ENCODE measurements around the gene FARSA. TPM values are rescaled to one million over a fixed set of nuclear protein-coding genes. Genes with fewer than 3 reads are reported as not detected.
"Not testable (repeated sequence)": the region's sequence is repeated elsewhere in the genome, so short reads cannot be mapped to it uniquely, and the experiment has no call there.

Gene FARSA
- total RNA-seq, 2 donors from 2014 or later, result 89.2 to 116 TPM

DNA sequence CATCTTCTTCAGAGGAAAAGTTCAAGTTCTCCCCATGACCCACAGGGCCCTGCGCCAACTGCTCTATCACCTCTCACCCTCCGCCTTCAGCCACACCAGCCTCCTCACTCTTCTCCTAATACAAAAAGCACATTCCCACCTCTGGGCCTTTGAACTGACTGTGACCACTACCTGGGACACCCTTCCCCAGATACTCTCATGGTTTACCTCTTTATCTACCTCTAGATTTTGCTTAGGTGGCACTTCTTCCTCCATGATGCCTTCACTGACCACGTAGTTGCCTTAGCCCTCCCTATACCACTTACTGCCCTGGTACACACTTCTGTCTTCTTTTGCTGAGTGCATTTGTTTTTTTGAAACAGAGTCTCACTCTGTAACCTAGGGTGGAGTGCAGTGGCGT lies 10.6 kb downstream of the FARSA start:
- no peak for DNase-seq (ENCODE audit: low spot score in 2 of 2)
- H3K9me3 Mint-ChIP-seq, result peaks cover 0 to 7% of the 10 kb centered on the region in 2 donors
- peaks cover 8 to 51% of the 10 kb centered on the region in 2 donors for H3K36me3 Mint-ChIP-seq
- ATAC-seq, result no peak
- H3K27ac Mint-ChIP-seq, result no peak overlapping the region

DNA sequence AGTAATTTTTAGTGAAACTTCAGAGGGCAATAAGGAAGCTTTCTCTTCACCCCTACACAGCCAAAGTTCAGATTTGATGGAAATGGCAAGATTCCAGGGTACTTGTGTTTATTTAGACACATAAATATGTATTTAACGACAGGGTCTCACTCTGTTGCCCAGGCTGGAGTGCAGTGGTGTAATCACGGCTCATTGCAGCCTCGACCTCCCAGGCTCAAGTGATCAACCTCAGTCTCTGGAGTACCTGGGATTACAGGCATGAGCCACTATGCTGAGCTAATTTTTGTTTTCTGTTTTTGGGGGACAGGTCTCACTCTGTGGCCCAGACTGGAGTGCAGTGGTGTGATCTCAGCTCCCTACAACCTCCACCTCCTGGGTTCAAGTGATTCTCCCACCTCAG lies 12.5 kb downstream of the FARSA start:
- Mint-ChIP-seq H3K9me3 (peaks cover 0 to 7% of the 10 kb centered on the region in 2 donors), H3K27ac (peak overlapping the region; percentile 44 to 92)
- no peak for ATAC-seq

DNA sequence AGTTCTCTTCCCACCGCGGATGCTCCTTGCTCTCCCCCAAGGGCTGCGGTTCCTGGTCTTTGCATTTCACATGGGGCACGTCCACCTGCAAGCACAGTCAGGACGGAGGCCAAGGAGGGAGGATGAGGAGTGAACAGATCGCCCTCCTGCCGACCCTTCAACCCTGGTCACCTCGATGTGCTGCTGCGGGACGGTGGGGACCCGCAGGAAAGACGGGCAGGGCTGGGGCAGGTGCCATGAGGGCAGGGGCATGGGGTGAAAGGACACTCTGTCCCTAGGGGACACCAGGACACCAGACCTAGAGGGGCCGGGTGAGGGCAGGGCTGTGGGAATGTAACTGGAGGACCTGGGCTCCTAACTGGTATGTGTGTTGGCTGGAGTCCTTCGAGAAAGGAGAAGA lies 15.3 kb downstream of the FARSA start:
- Mint-ChIP-seq H3K27ac (peak overlapping the region; percentile 92 to 95), H3K36me3 (peaks cover 0 to 30% of the 10 kb centered on the region in 2 donors), H3K9me3 (peaks cover 0 to 7% of the 10 kb centered on the region in 2 donors)
- DNase-seq (ENCODE audit: low spot score in 2 of 2) (no peak), ATAC-seq (no peak)

More for the DNA sequence above, 12.5 kb downstream of the FARSA start:
- peaks cover 0 to 41% of the 10 kb centered on the region in 2 donors for H3K36me3 Mint-ChIP-seq
- no peak for DNase-seq (ENCODE audit: low spot score in 2 of 2)

DNA sequence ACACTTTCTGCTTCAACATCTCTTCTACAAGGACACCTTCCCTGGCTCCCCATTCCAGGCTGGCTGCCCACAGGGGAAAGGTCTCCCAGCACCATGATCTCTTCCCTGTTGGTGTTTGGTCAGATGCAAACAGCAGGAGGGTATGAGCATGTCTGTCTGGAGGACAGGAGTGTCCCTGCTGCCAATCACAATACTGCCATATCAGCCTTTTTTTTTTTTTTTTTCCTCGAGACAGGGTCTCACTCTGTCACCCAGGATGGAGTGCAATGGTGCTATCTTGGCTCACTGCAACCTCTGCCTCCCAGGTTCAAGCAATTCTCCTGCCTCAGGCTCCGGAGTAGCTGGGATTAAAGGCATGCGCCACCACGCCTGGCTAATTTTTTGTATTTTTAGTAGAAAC lies 17.7 kb downstream of the FARSA start:
- not testable (repeated sequence) for DNase-seq (ENCODE audit: low spot score in 2 of 2); ATAC-seq; H3K9me3 Mint-ChIP-seq; H3K27ac Mint-ChIP-seq
- peaks cover 0 to 19% of the 10 kb centered on the region in 2 donors for H3K36me3 Mint-ChIP-seq

DNA sequence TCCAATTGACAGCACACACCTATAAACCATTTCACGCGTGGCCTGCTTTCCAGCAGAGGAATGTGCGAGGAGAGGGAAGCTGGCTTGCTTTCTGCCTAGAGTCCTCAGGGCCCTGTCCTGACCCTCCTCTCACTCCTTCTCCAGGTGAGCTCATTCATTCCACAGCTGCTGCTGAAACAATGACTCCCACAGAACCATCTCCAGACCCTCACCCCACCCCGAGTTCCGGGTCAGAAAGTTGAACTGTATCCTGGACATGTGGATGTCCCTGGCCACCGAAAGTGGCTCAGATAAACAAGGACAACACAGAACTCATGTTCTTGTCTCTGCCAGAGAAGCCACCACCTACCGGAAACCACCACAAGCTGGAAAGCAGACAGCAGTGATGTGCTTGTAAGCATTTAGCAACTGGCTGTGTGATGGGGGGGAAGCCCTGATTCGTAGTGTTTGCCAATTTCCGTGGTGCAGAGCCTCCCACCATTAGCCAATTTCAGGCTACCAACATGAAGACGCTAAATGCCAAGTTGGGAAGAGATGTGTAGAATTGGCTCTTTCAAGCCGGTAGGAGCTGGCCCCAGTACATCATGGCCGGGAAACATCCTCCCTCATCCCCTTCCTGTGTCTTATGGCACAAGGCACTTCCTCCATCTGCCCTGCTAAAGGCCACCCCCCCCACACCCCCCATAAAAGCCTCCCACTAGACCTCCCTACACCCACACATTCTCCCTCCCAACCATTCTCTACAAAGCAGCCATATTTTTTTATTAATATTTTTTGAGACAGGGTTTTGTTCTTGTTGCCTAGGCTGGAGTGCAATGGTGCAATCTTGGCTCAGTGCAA lies 19.4 kb downstream of the FARSA start:
- DNase-seq (ENCODE audit: low spot score in 2 of 2) (peak in 1 of 2 donors; percentile 45), ATAC-seq (peak; percentile 56 to 65)
- Mint-ChIP-seq H3K27ac (peak overlapping the region; percentile 53 to 86), H3K9me3 (peaks cover 0 to 7% of the 10 kb centered on the region in 2 donors), H3K36me3 (peaks cover 0 to 10% of the 10 kb centered on the region in 2 donors)

DNA sequence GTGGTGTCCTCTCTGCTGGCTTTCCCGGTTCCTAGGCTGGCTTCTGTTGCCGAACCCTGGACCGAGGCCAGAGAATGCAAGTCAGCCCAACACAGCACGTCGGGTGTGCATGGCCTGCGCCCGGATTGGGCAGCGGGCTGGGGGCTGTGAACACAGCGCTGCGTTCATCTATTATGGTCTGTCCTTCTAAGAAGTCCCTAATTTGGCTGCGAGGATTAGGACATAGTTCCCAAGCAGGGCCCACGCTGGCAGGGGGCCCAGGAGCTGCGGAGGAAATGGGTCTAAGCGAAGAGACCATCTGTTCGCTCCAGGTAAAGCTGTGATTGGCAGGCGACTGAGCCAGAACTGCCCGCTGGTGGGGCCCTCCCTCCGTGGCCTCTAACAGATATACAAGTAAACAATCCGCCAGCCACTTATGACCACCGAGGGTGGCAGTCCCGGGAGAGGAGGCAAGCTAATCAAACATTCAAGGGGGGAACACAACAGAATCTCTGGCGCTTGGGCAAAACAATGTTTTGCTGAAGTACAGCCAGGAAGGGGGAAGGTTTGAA lies 20.4 kb downstream of the FARSA start:
- Mint-ChIP-seq H3K36me3 (no peaks in the 10 kb centered on the region), H3K27ac (no peak overlapping the region), H3K9me3 (no peaks in the 10 kb centered on the region)
- ATAC-seq (no peak), DNase-seq (ENCODE audit: low spot score in 2 of 2) (no peak)

DNA sequence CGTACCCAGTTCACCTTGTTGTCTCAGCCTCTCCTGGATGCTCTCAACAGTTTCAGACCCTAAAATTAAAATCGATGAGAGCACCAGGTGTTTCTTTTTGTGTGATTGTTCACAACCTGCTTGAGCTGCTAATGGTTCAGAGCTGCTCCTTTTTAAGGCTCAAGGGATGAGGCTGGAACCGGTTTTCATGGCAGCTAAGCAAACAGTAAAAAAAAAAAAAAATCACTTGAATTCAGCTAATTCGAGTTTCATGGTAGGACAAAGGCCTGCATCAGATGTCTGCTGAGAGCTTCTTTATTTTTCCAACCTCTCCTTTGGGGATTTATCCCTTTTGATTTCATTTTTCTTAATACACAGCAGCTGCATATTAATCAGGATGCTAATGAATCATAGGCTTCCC lies 20.9 kb downstream of the FARSA start:
- ATAC-seq, result no peak
- H3K27ac Mint-ChIP-seq, result no peak overlapping the region
- DNase-seq (ENCODE audit: low spot score in 2 of 2), result no peak
- H3K9me3 Mint-ChIP-seq, result no peaks in the 10 kb centered on the region
- no peaks in the 10 kb centered on the region for H3K36me3 Mint-ChIP-seq

DNA sequence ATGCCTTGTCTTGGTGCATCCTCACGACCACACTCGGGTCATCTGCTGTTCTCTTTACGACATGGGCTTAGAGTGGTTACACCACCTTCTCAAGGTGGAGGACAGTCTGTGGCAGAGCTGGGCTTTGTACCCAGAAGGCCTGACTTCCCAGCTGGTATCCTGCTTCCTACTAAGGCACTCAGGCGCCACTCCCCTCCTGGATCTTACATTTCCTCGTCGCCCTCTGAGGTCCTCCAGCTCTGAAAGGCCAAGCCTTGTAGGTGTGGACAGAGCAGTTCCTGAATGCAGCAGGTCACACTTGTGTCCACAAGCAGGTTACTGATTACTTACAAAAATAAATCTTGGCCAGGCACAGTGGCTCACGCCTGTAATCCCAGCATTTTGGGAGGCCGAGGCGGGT lies 26.3 kb downstream of the FARSA start:
- H3K27ac Mint-ChIP-seq, result peak overlapping the region in 1 of 2 donors; percentile 22
- DNase-seq (ENCODE audit: low spot score in 2 of 2) (no peak), ATAC-seq (no peak)
- H3K36me3 Mint-ChIP-seq, result no peaks in the 10 kb centered on the region
- H3K9me3 Mint-ChIP-seq, result no peaks in the 10 kb centered on the region

DNA sequence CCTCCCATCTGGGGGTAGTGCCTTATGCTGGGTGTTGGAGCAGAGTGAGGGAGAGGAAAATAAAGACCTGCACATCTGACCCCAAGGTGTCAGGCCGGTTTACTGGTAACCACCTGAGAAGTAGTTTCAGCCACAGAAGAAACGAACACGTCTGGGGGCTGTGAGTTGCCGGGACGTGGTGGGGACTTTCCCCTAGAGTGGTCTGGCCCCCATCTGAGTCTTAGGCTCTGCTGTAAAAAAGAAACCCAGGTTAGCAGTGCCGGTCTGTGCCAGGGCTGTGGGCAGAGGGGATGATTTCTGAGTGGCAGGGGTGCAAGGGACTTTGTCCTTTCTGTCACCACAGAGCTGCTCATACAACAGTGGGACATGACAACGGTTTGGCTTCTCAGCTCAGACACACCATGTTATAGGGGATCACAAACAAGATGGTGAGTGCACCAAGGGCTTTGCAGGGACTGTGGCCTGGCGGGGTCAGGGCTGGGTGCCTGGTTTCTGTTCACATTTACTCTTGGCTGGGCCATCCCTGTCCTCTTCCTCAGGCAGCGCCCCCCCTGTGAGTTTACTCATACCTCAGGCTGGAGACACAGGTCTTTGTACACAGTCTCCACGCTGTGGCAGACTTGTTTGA lies 33.5 kb downstream of the FARSA start:
- no peaks in the 10 kb centered on the region for H3K36me3 Mint-ChIP-seq
- ATAC-seq (peak; percentile 81 to 83), DNase-seq (ENCODE audit: low spot score in 2 of 2) (peak in 1 of 2 donors; percentile 9)
- no peaks in the 10 kb centered on the region for H3K9me3 Mint-ChIP-seq
- H3K27ac Mint-ChIP-seq, result peak overlapping the region in 1 of 2 donors; percentile 39

DNA sequence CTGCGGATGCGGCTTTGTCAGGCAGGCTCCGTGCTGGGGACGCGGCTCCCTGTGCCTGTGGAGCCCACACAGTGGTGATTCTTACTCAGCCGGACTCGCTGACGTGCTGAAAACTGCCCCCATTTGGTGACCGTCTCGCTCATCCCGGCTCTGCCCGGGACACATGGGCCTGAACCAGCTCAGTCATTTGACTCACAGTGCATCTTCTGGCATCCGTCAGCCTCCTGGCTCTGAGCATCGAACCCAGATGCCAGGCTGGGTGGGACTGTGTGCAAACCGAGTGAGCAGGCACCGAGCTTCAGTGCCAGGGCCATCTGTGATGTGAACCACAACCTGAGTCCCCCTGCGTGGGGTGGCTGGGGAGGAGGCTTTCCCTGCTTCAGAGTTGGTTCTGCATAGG lies 37.1 kb downstream of the FARSA start:
- Mint-ChIP-seq H3K9me3 (no peaks in the 10 kb centered on the region), H3K27ac (no peak overlapping the region), H3K36me3 (peaks cover 0 to 3% of the 10 kb centered on the region in 2 donors)
- no peak for ATAC-seq
- DNase-seq (ENCODE audit: low spot score in 2 of 2), result no peak

DNA sequence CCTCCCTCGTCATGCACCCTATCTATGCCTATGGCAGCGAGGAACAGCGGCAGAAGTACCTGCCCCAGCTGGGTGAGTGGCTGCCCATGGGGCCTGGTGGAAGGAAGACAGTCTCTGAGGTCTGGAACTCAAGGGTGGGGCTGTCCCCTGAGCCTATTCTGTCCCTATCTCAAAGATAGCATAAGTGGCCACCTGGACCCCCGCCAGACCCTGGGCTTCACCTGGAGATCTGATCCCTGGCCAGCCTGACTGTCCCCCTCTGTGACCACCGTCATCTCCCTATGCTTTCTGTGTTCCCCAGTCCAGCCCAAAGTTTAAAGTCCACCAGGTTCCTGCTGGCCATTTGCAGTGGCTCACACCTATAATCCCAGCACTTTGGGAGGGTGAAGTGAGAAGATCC lies 39.9 kb downstream of the FARSA start:
- H3K27ac Mint-ChIP-seq, result peak overlapping the region in 1 of 2 donors; percentile 55
- H3K36me3 Mint-ChIP-seq, result peaks cover 5 to 9% of the 10 kb centered on the region in 2 donors
- ATAC-seq, result no peak

DNA sequence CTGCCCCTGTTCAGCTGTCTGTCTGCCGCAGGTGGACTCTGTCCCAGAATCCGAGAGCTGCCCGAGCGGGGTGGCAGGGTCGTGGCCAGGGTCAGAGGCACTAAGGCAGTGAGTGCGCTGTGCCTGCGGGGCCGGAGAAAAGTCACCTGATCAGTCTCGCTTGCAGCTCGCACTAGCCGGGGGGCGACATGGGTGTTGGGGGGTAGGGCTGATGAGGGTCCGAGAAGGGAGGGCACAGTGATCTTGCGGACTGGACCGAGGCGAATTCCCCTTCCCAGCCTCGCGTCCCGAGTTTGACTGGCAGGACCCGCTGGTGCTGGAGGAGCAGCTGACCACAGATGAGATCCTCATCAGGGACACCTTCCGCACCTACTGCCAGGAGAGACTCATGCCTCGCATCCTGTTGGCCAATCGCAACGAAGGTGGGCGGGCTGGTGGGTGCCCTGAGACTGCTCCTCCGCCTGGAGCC lies 41.9 kb downstream of the FARSA start:
- no peak for ATAC-seq
- H3K27ac Mint-ChIP-seq, result peak overlapping the region; percentile 84 to 93

More for the DNA sequence above, 39.9 kb downstream of the FARSA start:
- H3K9me3 Mint-ChIP-seq, result no peaks in the 10 kb centered on the region
- DNase-seq (ENCODE audit: low spot score in 2 of 2), result no peak

DNA sequence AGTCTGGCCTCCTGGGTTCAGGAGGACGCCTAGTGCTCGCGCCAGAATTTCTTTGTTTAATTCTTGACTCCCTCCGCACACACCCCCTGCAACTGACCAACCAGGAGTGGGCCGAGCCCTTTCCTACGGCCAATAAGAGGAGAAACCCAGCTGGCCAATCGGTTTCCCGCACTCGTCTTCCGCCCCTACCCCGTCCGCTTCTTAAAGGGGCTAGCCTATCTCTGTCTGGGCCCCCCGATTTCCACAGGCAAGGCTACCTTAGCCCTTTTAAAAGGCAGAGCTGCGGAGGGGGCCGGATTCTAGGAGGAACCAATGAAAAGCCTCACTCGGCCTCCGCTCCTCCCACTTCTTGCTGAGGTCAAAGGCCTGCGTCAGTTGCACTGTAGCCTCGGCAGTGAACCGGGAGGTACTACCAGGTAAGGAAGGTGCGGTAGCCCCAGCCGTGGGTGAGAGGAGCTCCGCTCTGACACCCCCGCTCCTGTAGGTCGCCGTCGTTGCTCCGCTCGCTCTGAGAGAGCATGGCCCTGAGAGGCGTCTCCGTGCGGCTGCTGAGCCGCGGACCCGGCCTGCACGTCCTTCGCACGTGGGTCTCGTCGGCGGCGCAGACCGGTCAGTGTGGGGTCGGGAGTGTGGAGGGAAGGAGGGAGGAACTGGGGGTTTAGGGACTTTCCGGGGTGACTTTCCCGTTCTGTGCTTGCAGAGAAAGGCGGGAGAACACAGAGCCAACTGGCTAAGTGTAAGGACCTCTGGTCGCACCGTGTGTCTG lies 42.5 kb downstream of the FARSA start, which contains the start of gene GCDH:
GCDH (plus strand) TSS at position 374 of the 766 bp plus-strand sequence; CDS start at position 519, 145 bp downstream.
- no peaks in the 10 kb centered on the region for H3K9me3 Mint-ChIP-seq
- peak; percentile 93 to 97 for ATAC-seq
- H3K27ac Mint-ChIP-seq, result peak within 1 kb of the TSS; percentile 84 to 93
- peaks cover 5 to 9% of the 10 kb centered on the region in 2 donors for H3K36me3 Mint-ChIP-seq
- DNase-seq (ENCODE audit: low spot score in 2 of 2), result peak; percentile 91 to 92

More for the DNA sequence above, 41.9 kb downstream of the FARSA start:
- DNase-seq (ENCODE audit: low spot score in 2 of 2), result no peak
- Mint-ChIP-seq H3K36me3 (peaks cover 5 to 9% of the 10 kb centered on the region in 2 donors), H3K9me3 (no peaks in the 10 kb centered on the region)

DNA sequence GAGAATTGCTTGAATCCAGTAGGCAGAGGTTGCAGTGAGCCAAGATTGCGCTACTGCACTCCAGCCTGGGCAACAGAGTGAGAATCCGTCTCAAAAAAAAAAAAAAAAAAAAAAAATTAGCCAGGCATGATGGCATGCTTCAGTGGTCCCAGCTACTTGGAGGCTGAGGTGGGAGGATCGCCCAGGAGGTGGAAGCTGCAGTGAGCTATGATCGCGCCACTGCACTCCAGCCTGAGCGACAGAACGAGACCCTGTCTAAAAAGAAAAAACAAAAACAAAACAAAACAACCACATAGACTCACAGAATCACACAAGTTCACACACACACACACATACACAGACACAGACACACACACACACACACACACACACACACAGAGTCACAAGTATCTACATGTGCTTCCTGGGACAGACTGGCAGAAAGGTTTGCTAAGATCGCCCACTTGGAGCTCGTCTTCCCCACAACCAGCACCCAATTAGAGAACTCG lies 43.2 kb downstream of the FARSA start:
- peak overlapping the region; percentile 84 to 93 for H3K27ac Mint-ChIP-seq
- not testable (repeated sequence) for ATAC-seq; DNase-seq (ENCODE audit: low spot score in 2 of 2); H3K36me3 Mint-ChIP-seq; H3K9me3 Mint-ChIP-seq

DNA sequence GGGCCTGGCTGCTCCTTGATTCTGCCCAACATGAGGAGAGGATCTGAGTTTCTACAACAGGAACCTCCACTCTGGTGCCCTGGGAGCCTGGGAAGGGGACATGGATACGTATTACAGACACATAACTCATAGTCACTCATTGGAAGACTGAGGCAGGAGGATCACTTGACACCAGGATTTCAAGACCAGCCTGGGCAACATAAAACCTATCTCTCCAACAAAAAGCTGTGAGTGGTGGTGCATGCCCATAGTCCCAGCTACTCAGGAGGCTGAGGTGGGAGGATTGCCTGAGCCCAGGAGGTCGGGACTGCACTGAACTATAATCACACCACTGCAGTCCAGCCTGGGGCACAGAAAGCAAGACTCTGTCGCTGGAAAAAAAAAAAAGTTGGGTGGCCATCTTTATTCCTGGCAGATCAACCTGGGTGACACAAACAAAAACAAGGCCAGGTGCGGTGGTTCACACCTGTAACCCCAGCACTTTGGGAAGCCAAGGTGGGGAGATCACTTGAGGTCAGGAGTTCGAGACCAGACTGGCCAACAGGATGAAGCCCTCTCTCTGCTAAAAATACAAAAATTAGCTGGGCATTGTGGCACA lies 45.4 kb downstream of the FARSA start:
- H3K27ac Mint-ChIP-seq, result no peak overlapping the region
- DNase-seq (ENCODE audit: low spot score in 2 of 2), result no peak
- H3K9me3 Mint-ChIP-seq, result peaks cover 0 to 5% of the 10 kb centered on the region in 2 donors
- peaks cover 9 to 11% of the 10 kb centered on the region in 2 donors for H3K36me3 Mint-ChIP-seq
- no peak for ATAC-seq
